Measurements from ENCODE around the gene CPT1B. TPM values are rescaled to one million over a fixed set of nuclear protein-coding genes. Genes with fewer than 3 reads are reported as not detected.

The CPT1B gene
- total and polyA plus RNA-seq, 2 of the 8 experiments (the other 6 are each of a cell fraction or from before 2014, with no cell fraction given), result 34.2 to 36.2 TPM

- H4K91ac ChIP-seq (replicated peaks; ENCODE audit: insufficient read length, low read length), result no peak within 1 kb of the TSS
- no peak within 1 kb of the TSS for H3K4ac ChIP-seq (replicated peaks; ENCODE audit: insufficient read length, low read depth, low read length)
- H3K56ac ChIP-seq (replicated peaks; ENCODE audit: insufficient read length, low read depth, low read length), result no peak within 1 kb of the TSS
- H3K79me1 ChIP-seq (ENCODE audit: low read depth, low read length), result no peaks in the 10 kb centered on the region
- no peak within 1 kb of the TSS for H3K27ac ChIP-seq (ENCODE audit: low read depth, low read length)
- POLR2A ChIA-PET (ENCODE audit: partially characterized antibody), result interaction anchor here (0.9 kb wide), 1 partner anchor 403 kb away, joined by 3 read pairs; no protein-coding TSS in a partner anchor
- no peak within 1 kb of the TSS; a peak in 1 of 8 replicates for H3K4me3 ChIP-seq (ENCODE audit: extremely low read depth in 1 of 4, insufficient read depth in 2 of 4, low read depth in 3 of 4, low read length in 4 of 4)
- no peaks in the 10 kb centered on the region for H4K20me1 ChIP-seq (replicated peaks in 1 of 2; ENCODE audit: control insufficient read depth in 1 of 2, insufficient read depth in 2 of 2, low read length in 2 of 2)
- CTCF ChIA-PET (ENCODE audit: partially characterized antibody), result interaction anchor here (0.6 to 2.5 kb wide), 6 partner anchors 10 to 346 kb away, joined by 3 to 9 read pairs (median 4); partner anchors contain the start of genes SCO2 and SYCE3
- H3K9ac ChIP-seq (replicated peaks in 1 of 4; ENCODE audit: extremely low read depth in 1 of 4, low read depth in 3 of 4, low read length in 3 of 4), result no peak within 1 kb of the TSS
- 0 out of 4 replicates have a peak within 1 kb of the TSS, but pooled peaks of 1 of the 2 experiments have one; percentile 13 for H3K4me2 ChIP-seq (ENCODE audit: insufficient read depth in 1 of 2, low read depth in 2 of 2, low read length in 2 of 2)
- H2BK5ac ChIP-seq (ENCODE audit: low read depth, low read length), result no peak within 1 kb of the TSS
- H2BK20ac ChIP-seq (ENCODE audit: low read length), result peak within 1 kb of the TSS; percentile 61; the same call in 1 of the 2 replicates
- no peaks in the 10 kb centered on the region for H3K36me3 ChIP-seq (ENCODE audit: control insufficient read depth in 2 of 4, insufficient read depth in 4 of 4, low read length in 3 of 4)
- H3K23ac ChIP-seq (ENCODE audit: insufficient read length), result no peak within 1 kb of the TSS
- H3K9me3 ChIP-seq (ENCODE audit: insufficient read depth in 2 of 2, low read depth in 1 of 2, low read length in 1 of 2), result no peaks in the 10 kb centered on the region
- peak within 1 kb of the TSS; percentile 17; the same call in 1 of the 2 replicates for H2BK12ac ChIP-seq (ENCODE audit: low read depth, low read length)
- peak within 1 kb of the TSS; percentile 78; the same call in 1 of the 2 replicates for H4K8ac ChIP-seq (ENCODE audit: extremely low read depth, insufficient read depth, low read length)
- peaks cover 0 to 13% (median 6%) of the 10 kb centered on the region in 4 experiments; a peak in 5 of 7 replicates for H3K27me3 ChIP-seq (replicated peaks in 1 of 4; ENCODE audit: control insufficient read depth in 3 of 4, extremely low read depth in 1 of 4, insufficient read depth in 3 of 4, low read length in 3 of 4)
- 88% methylated on average over 10 of the region's 10 CpGs; no CpG with 5 or more reads in 1 of the 2 experiments for WGBS, 2 experiments (ENCODE audit: extremely low coverage in 1 of 2, insufficient coverage in 1 of 2, insufficient read length in 1 of 2, insufficient replicate concordance in 2 of 2, low coverage in 1 of 2, low lambda C conversion rate in 2 of 2, missing lambda C conversion rate in 1 of 2)
- H2AK5ac ChIP-seq (ENCODE audit: low read depth, low read length), result no peak within 1 kb of the TSS
- TF ChIP-seq SP2 (IDR thresholded peaks at IDR 0.05; ENCODE audit: low read length) (no peak), CHD2 (IDR thresholded peaks at IDR 0.05; ENCODE audit: low read length) (no peak), PHF8 (conservative IDR thresholded peaks at IDR 0.05; ENCODE audit: low read depth, low read length) (no peak), NANOG (IDR thresholded peaks at IDR 0.05; ENCODE audit: insufficient read depth, low read depth, low read length, poor library complexity, severe bottlenecking) (no peak), EGR1 (IDR thresholded peaks at IDR 0.05; ENCODE audit: borderline replicate concordance, low read depth, low read length) (no peak)
- no peaks in the 10 kb centered on the region for H3K79me2 ChIP-seq (ENCODE audit: control insufficient read depth in 1 of 2, insufficient read depth in 2 of 2, low read length in 2 of 2)
- H3K23me2 ChIP-seq (ENCODE audit: low read depth, low read length), result no peaks in the 10 kb centered on the region
- H2BK15ac ChIP-seq (ENCODE audit: low read length), result no peak within 1 kb of the TSS
- H2AFZ ChIP-seq (ENCODE audit: low read length), result no peak within 1 kb of the TSS
- DNase-seq (ENCODE audit: low read depth in 1 of 2, low spot score in 2 of 2) (no peak), FAIRE-seq (no peak)
- H3K14ac ChIP-seq (ENCODE audit: insufficient read length), result no peak within 1 kb of the TSS
- H4K5ac ChIP-seq (ENCODE audit: insufficient read length, low read depth, low read length), result no peak within 1 kb of the TSS
- no peak within 1 kb of the TSS for H3K18ac ChIP-seq (ENCODE audit: extremely low read depth, low read length)
- H3K4me1 ChIP-seq (replicated peaks in 1 of 4; ENCODE audit: control insufficient read depth in 3 of 4, insufficient read depth in 4 of 4, low read length in 3 of 4), result peaks cover 0 to 5% (median 1%) of the 10 kb centered on the region in 4 experiments; a peak in 2 of 7 replicates
- H2BK120ac ChIP-seq (replicated peaks; ENCODE audit: low read depth, low read length), result no peak within 1 kb of the TSS
Observed at GRCh38 chr22:50545522-50546325, 32.5 kb downstream of the CPT1B start, which contains the start of gene KLHDC7B. Gene KLHDC7B, plus strand, starts transcription at chr22:50545899. Its CDS starts 345 bp downstream, at chr22:50546244.
